K562 (cell line): ENCODE results near the gene ORAI2. TPM values are rescaled to one million over a fixed set of nuclear protein-coding genes. Genes with fewer than 3 reads are reported as not detected.

Source experiments
- CBX1 ChIP-seq: sonication (generic); IDR thresholded peaks from 2 replicates; pipeline ENCODE4 v1.6.1; 2016; ENCODE audit warnings: antibody characterized with exemption, low read depth, mild to moderate bottlenecking
- ETS2 ChIP-seq: IDR thresholded peaks from 2 replicates; pipeline ENCODE4 v1.6.1; 2016; ENCODE audit warnings: borderline replicate concordance, missing genetic modification characterization, mild to moderate bottlenecking, moderate library complexity, missing compliant biosample characterization; ENCODE audit not compliant: poor library complexity, severe bottlenecking
- PHTF2 ChIP-seq: fragments of 250-450 bp; sonication (Bioruptor Pico); IDR thresholded peaks from 2 replicates; pipeline ENCODE4 v1.5.0; 2021; ENCODE audit warnings: mild to moderate bottlenecking
- SMAD2 ChIP-seq: fragments of 150-350 bp; IDR thresholded peaks from 2 replicates; pipeline ENCODE4 v1.6.1; 2014; ENCODE audit warnings: low read depth, mild to moderate bottlenecking, low read length
- ZFX ChIP-seq: sonication (generic); formaldehyde crosslinking; IDR thresholded peaks from 2 replicates; pipeline ENCODE4 v1.8.0; 2022; ENCODE audit warnings: mild to moderate bottlenecking, missing genetic modification reagents, moderate library complexity
- ZNF175 ChIP-seq: fragments of 200-800 bp; sonication (Bioruptor generic); IDR thresholded peaks from 2 replicates; pipeline ENCODE4 v1.6.1; 2016; ENCODE audit warnings: low read depth, mild to moderate bottlenecking, missing genetic modification characterization, missing compliant biosample characterization
- ZNF24 ChIP-seq: fragments of 450-650 bp; IDR thresholded peaks from 2 replicates; pipeline ENCODE4 v1.6.1; 2016
- polyA plus RNA-seq, 8 experiments: library from polyadenylated mRNA; depleted of rRNA in 4 of 8; stranded (reverse) in 5 of 8; unstranded in 3 of 8; fragments of >200 nt; fragmentation: Nextera tagmentation in 2 of 8; fragmentation: Illumina TruSeq in 1 of 8; extraction: Ambion mirVana in 2 of 8; extraction: Trizol in 1 of 8; gene quantifications; 2 replicates each; pipeline versions ENCODE4 v1.2.1 to v1.2.3, GENCODE V29; 2011 to 2014; ENCODE audit warnings: inconsistent platforms in 1 of 8, missing spikeins in 1 of 8
- total RNA-seq, 7 experiments: library from RNA; depleted of rRNA in 6 of 7; stranded (reverse); fragments of >200 nt in 6 of 7; fragmentation: Illumina TruSeq in 2 of 7; extraction: Trizol in 2 of 7; gene quantifications; 2 replicates each; pipeline versions ENCODE4 v1.2.1 to v1.2.3, GENCODE V29; 2011 to 2021; ENCODE audit warnings: low replicate concordance in 1 of 7
- TF ChIP-seq, protein P1 (sequence below): fragments of 200-800 bp; sonication (Bioruptor generic); IDR thresholded peaks from 2 replicates; pipeline ENCODE4 v1.6.1; 2016; ENCODE audit warnings: missing genetic modification characterization, missing compliant biosample characterization
- TF ChIP-seq, protein P2 (sequence below): fragments of 250-450 bp; sonication (Bioruptor Pico); IDR thresholded peaks from 2 replicates; pipeline ENCODE4 v1.4.0; 2020; ENCODE audit warnings: mild to moderate bottlenecking, moderate library complexity, borderline replicate concordance
- TF ChIP-seq, protein P3 (sequence below): fragments of 450-650 bp; IDR thresholded peaks from 2 replicates; pipeline ENCODE4 v1.6.1; 2016; ENCODE audit warnings: low read depth

Gene ORAI2
- total and polyA plus RNA-seq, 9 of the 15 experiments (the other 6 are each of a cell fraction or from before 2014, with no cell fraction given) = 1.1 to 27.7 (median 9.2) TPM

DNA sequence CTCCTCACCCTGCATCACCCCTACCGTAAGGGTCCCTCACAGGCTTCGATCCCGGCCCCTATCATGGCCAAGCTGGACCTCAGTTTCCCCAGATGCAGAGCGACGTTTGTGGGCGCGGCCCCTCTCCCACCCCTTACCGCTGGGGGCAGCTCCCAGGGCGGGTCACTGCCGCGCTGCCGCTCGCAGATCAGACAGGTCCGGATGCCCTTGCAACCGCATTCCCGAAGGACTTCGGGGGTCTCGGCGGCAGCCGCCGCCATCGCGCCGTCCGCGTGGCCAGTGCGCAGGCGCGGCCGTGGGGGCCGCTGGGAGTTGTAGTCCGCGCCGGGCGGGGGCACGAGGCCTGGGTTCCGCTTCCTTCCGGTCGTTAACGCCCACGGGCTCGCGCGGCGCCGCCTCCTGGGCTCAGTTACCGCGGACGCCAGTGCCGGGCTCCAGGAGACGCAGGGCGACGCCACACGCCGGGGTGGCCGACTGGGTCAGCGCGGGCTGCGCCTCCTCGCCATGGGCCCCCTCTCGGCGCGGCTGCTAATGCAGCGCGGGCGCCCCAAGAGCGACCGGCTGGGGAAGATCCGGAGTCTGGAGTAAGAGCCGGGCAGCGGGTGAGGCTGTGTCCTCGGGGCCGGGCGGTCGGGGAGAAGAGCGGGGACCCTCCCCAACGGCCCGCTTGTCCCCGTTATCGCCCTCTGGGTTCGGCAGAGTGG lies 31.4 kb downstream of the ORAI2 start, which contains the start of the genes ALKBH4 and LRWD1 (continued):
- TF ChIP-seq, protein P1, sequence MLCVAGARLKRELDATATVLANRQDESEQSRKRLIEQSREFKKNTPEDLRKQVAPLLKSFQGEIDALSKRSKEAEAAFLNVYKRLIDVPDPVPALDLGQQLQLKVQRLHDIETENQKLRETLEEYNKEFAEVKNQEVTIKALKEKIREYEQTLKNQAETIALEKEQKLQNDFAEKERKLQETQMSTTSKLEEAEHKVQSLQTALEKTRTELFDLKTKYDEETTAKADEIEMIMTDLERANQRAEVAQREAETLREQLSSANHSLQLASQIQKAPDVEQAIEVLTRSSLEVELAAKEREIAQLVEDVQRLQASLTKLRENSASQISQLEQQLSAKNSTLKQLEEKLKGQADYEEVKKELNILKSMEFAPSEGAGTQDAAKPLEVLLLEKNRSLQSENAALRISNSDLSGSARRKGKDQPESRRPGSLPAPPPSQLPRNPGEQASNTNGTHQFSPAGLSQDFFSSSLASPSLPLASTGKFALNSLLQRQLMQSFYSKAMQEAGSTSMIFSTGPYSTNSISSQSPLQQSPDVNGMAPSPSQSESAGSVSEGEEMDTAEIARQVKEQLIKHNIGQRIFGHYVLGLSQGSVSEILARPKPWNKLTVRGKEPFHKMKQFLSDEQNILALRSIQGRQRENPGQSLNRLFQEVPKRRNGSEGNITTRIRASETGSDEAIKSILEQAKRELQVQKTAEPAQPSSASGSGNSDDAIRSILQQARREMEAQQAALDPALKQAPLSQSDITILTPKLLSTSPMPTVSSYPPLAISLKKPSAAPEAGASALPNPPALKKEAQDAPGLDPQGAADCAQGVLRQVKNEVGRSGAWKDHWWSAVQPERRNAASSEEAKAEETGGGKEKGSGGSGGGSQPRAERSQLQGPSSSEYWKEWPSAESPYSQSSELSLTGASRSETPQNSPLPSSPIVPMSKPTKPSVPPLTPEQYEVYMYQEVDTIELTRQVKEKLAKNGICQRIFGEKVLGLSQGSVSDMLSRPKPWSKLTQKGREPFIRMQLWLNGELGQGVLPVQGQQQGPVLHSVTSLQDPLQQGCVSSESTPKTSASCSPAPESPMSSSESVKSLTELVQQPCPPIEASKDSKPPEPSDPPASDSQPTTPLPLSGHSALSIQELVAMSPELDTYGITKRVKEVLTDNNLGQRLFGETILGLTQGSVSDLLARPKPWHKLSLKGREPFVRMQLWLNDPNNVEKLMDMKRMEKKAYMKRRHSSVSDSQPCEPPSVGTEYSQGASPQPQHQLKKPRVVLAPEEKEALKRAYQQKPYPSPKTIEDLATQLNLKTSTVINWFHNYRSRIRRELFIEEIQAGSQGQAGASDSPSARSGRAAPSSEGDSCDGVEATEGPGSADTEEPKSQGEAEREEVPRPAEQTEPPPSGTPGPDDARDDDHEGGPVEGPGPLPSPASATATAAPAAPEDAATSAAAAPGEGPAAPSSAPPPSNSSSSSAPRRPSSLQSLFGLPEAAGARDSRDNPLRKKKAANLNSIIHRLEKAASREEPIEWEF (CRISPR knock-in tag) = no peak
- TF ChIP-seq ZNF24 = 0 out of 2 replicates have a peak, but pooled peaks have one; percentile 54
- TF ChIP-seq, protein P2, sequence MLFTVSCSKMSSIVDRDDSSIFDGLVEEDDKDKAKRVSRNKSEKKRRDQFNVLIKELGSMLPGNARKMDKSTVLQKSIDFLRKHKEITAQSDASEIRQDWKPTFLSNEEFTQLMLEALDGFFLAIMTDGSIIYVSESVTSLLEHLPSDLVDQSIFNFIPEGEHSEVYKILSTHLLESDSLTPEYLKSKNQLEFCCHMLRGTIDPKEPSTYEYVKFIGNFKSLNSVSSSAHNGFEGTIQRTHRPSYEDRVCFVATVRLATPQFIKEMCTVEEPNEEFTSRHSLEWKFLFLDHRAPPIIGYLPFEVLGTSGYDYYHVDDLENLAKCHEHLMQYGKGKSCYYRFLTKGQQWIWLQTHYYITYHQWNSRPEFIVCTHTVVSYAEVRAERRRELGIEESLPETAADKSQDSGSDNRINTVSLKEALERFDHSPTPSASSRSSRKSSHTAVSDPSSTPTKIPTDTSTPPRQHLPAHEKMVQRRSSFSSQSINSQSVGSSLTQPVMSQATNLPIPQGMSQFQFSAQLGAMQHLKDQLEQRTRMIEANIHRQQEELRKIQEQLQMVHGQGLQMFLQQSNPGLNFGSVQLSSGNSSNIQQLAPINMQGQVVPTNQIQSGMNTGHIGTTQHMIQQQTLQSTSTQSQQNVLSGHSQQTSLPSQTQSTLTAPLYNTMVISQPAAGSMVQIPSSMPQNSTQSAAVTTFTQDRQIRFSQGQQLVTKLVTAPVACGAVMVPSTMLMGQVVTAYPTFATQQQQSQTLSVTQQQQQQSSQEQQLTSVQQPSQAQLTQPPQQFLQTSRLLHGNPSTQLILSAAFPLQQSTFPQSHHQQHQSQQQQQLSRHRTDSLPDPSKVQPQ (CRISPR knock-in tag) = no peak
- TF ChIP-seq ZNF175 = no peak
- TF ChIP-seq, protein P3, sequence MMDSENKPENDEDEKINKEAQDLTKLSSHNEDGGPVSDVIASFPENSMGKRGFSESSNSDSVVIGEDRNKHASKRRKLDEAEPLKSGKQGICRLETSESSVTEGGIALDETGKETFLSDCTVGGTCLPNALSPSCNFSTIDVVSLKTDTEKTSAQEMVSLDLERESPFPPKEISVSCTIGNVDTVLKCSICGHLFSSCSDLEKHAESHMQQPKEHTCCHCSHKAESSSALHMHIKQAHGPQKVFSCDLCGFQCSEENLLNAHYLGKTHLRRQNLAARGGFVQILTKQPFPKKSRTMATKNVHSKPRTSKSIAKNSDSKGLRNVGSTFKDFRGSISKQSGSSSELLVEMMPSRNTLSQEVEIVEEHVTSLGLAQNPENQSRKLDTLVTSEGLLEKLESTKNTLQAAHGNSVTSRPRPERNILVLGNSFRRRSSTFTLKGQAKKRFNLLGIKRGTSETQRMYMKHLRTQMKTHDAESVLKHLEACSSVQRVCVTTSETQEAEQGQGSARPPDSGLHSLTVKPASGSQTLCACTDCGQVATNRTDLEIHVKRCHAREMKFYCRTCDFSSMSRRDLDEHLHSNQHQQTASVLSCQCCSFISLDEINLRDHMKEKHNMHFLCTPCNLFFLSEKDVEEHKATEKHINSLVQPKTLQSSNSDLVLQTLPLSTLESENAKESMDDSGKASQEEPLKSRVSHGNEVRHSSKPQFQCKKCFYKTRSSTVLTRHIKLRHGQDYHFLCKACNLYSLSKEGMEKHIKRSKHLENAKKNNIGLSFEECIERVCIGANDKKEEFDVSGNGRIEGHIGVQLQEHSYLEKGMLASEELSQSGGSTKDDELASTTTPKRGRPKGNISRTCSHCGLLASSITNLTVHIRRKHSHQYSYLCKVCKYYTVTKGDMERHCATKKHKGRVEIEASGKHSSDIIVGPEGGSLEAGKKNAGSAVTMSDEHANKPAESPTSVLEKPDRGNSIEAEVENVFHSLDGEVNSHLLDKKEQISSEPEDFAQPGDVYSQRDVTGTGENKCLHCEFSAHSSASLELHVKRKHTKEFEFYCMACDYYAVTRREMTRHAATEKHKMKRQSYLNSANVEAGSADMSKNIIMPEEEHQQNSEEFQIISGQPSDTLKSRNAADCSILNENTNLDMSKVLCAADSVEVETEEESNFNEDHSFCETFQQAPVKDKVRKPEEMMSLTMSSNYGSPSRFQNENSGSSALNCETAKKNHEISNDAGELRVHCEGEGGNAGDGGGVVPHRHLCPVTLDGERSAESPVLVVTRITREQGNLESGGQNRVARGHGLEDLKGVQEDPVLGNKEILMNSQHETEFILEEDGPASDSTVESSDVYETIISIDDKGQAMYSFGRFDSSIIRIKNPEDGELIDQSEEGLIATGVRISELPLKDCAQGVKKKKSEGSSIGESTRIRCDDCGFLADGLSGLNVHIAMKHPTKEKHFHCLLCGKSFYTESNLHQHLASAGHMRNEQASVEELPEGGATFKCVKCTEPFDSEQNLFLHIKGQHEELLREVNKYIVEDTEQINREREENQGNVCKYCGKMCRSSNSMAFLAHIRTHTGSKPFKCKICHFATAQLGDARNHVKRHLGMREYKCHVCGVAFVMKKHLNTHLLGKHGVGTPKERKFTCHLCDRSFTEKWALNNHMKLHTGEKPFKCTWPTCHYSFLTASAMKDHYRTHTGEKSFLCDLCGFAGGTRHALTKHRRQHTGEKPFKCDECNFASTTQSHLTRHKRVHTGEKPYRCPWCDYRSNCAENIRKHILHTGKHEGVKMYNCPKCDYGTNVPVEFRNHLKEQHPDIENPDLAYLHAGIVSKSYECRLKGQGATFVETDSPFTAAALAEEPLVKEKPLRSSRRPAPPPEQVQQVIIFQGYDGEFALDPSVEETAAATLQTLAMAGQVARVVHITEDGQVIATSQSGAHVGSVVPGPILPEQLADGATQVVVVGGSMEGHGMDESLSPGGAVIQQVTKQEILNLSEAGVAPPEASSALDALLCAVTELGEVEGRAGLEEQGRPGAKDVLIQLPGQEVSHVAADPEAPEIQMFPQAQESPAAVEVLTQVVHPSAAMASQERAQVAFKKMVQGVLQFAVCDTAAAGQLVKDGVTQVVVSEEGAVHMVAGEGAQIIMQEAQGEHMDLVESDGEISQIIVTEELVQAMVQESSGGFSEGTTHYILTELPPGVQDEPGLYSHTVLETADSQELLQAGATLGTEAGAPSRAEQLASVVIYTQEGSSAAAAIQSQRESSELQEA = no peak
- no peak for TF ChIP-seq SMAD2
- TF ChIP-seq ETS2 = no peak
- peak; percentile 64; the same call in 1 of the 2 replicates for TF ChIP-seq ZFX (CRISPR knock-in tag)
- TF ChIP-seq CBX1 = peak; percentile 41; the same call in 1 of the 2 replicates
- no peak for TF ChIP-seq PHTF2 (CRISPR knock-in tag)
